GM19099 (cell line): ENCODE data around the gene COL9A3.
A peak's percentile ranks its signal among the peaks of the same experiment; 100 is the strongest.

Experiments used
- POLR2A ChIP-seq: IDR thresholded peaks from 3 replicates; pipeline ENCODE4 v1.6.1; 2011; ENCODE audit warnings: low read depth; ENCODE audit not compliant: insufficient read length; ENCODE audit errors: extremely low read depth

COL9A3 gene

DNA sequence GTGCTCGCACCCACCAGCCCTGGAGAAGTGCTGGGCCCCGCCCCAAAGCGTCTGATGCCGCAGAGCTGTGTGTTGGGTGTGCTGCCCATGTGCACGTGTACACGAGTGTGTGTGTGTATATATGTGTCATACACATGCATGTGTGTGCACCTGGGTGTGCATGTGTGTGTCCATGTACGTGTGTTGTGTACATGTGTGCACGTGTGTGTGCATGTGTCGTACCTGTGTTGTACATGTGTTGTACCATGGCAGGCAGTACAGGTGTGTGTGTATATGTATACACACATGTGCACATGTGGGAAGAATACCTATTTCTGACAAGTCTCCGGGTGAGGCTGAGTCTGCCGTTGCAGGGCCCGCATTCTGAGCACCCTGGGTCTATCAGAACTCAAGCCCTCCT, 26.8 kb upstream of the COL9A3 start:
- no peak for TF ChIP-seq POLR2A

DNA sequence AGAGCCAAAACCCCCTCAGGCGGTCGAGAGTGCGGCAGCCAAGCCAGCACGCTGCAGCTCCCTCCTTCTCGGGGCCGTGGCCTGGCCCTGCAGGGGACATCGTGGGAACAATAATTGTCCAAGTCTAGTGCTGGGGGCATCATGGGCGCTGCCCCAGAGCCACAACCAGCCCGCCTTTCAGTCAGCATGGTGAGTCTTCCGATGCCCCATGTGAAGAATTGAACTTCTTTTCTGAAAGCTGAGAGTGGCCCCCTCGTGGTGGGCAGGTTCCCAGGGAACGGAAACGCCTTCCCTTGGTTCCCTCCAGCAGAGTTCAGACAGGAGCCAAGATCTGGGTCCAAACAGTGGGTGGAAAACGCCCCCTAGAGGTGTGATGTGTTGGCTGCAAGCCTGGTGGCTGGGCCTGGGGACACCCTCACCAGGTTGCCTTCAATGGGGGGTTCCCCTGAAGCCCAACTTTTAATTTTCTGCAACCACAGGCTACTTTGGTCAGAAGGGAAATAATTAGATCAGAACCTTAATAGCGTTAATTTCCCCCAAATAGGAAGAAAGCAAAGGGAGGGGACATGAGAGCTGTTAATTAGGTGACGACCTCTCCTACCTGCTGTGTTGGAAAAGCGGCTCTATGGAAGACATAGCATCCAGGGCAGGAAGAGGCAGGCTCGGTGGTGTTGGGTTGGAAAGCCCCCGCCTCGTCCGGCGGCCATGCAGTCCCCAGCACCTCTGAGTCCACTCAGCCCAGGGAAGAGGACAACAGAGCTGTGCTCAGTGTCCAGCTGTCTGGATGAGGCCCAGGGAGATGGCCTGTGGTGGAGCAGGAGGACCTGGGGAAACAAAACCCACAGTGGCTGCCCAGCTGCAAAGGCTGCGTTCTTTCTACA, 25.3 kb upstream of the COL9A3 start:
- TF ChIP-seq POLR2A = no peak

DNA sequence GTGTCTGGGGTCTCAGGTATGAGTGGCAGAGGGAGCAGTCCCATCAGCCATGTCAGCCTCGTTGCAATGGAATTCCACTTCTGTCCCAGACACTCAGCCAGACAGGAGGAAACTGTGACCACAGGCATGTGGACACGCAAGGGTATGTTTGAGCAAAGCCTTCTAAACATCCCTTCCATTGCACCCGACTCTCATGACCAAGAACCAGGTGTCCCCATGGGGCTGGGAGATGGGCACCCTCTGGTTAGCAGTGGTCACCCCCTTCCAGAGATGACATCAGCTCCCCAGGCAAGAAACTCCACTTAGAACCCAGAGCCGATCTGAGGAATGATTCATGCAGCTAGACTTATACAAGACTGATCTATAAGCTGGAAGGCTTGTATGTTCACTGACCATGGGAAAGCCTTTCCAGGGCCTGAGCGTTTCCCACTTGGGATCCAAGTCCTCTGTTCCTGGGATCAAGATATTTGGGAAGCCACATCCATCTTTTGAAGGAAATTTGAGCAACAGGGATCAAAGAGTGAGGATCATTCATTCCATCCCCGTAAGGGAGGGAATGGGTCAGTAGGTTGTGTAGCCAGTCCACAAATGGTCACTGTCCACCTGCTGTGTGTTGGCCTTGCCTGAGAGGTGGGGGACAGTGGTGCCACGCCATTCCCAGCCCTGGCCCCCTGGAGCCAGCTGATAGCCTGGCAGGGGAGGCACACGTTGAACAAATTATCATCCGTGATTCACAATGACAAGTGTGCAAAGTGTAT, 24.5 kb upstream of the COL9A3 start:
- TF ChIP-seq POLR2A = no peak

DNA sequence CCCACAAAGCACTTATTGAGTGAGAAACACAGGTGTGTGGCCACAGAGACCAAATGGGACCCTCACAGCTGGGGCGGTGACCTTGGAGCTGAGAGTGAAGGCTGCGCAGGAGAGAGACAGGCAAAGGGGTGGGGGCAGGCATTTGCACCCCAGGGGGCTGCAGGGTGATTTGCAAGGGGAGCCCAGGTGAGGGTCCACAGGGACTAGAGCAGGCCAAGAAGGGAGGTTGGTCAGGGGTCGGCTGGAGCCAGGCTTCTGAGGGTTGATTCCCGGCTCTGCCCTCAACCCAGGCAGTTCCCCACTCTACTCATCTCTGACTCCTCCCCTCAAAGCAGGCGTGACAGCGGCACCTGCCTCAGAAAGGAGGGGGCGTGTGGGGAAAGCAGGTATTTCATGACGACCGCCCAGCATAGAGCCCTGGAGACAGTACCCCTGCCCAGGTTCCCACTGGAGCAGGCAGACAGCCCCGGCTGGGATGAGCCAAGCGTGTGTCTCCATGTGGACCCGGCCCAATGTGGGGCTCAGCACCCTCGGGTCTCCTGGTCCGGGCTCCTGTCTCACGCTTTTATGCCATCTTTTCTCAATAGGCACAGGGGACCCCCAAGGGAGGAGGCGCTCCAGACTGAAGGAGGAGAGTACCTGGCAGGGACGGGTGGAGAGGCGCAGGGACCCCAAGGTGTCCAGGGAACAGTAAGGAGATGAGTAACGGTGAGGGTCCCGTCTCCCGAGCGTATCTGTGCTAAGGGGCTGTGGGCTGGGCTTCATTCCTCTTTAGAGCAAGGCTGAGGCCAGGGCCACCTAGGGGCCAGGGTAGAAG, 23.7 kb upstream of the COL9A3 start:
- no peak for TF ChIP-seq POLR2A

DNA sequence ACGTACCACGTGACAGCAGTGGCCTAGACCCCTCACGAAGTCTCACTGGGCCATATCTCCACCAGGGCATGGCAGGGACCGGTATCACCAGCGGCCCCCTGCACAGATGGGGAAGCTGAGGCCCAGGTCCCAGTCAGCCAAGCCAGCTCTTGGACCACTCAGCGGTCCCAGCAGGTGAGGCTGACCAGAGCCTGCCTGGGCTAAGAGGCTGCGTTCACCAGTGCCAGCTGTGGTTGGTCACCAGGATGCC, 23.2 kb upstream of the COL9A3 start:
- no peak for TF ChIP-seq POLR2A

DNA sequence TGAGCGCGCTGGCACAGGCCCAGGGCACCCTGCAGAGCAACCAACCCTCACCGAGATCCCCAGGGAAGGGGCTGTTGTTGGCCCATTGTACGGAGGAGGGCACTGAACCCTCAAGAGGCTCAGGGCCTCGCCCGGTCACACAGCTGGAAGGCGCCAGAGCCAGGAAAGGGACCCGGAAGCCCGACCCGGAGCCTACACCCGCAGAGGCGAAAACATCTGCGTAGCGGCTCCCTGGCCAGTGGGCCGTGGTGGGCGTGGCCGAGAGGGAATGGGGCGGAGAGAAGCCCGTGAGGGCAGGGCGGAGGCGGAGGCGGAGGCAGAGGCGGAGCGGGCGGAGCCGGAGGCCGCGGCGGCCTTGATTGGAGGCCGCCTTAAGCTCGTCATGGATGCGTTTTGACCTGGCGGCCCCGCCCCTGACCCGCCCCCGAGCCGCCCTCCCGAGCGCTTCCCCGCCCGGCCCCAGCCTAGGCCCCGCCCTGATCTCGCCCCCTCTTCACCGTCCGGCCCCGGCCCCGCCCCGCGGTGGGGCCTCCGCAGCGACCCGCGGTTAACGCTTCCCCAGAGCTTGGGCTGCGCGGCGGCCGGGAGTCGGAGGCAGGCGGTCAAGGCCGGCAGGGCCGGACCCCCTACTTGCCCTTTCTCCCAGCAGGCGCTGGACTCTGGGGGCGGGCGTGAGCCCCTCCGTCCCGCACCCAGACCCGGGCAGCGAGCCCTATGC, 22.7 kb upstream of the COL9A3 start:
- peak; percentile 72 for TF ChIP-seq POLR2A

DNA sequence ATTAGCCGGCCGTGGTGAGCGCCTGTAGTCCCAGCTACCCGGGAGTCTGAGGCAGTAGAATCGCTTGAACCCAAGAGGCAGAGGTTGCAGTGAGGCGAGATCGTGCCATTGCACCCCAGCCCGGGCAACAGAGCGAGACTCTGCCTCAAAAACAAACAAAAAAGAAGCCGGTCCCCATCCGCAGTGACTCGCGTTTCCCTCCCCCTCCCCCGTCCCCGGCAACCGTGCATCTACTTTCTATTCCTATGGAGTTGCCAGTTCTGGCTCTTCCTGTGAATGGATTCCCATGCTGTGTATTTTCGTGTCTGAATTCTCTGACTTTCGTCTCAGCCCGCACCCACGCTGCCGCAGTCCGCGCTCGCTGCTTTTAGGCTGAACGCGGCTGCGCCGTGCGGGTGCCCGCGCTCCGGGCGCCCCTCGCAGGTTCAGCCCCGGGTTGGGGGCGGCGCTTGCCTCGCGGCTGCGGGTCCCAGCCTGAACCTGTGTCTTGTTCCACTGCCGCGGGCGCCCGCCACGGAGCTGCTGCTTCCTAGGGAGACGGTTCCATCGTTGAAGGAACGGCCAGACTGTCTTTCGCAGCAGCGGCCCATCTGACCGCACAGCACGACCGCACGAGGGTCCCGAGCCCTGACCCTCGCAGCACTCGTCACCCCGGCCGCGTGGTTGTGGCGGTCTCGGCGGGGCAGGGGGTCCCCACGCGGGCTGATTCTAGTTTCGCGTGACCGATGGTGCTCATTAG, 21.7 kb upstream of the COL9A3 start:
- peak; percentile 56 for TF ChIP-seq POLR2A

DNA sequence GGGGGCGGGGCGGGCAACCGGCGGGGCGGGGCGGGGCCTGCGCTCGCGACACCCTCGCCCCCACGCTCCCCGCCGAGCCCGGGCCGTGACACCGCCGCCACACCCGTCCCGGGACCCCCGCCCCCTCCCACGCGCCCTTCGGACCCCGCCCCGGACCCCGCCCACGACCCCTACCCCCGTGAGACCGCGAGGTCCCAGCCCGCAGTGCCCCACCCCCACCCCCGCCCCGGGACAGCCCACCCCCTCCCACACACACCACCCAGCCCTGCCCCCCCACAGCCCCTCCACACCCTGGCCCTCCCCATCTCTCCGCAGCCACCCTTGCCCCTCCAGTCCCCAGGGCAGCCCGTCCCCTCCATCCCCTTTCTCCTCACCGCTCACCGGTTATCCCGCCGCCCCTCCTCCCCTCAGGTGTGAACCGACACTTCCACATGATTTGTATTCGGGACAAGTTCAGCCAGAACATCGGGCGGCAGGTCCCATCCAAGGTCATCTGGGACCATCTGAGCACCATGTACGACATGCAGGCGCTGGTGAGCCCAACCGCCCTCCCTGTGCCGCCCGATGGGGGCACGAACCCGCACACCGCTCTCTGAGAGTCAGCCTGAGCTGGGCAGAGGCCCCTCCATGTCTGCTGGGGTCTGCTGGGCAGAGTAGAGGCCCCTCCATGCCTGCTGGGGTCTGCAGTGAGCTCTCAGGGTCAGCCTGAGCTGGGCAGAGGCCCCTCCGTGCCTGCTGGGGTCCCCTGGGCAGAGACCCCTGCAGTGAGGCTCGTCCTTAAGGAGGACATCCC, 20.0 kb upstream of the COL9A3 start:
- no peak for TF ChIP-seq POLR2A

DNA sequence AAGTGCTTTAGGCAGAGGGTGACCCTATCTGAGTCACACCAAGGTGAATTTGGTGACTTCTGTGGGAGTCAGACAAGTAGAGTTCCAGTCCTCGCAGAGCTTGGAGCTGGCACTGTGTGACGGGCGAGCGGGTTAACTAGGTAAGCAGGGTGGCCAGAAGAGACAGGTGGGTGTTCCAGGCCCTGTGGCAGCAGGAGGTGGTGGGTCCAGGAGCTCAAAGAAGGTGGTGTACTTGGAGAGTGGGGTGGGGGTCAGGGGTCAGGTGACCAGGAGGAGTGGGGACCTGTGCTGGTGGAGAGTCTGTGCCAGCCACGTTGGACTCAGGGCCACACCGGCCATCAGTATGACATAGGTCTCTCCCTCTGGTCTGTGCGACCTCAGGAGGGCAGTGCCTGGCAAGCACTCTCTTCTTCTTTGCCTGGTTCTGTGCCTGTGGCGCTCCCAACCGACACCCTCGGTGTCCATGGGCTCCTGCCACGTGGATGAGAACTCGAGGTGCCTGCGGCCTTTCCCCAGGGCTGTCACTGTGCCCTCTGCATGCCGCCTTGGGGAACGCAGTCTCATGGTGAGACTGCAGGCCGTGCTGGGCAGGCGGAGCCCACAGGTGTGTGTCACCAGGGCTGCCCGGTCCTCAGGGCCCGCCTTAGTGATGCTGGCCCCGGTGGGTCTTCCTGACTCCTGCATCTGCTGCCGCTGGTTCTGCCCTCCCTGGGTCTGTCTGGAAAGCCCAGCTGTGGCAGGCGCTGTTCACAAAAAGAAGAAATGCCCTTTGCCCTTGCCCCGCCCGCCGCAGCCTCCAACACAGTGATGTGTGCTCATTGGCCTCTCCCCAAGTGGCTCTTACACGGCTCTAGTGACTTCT, 18.9 kb upstream of the COL9A3 start:
- no peak for TF ChIP-seq POLR2A

DNA sequence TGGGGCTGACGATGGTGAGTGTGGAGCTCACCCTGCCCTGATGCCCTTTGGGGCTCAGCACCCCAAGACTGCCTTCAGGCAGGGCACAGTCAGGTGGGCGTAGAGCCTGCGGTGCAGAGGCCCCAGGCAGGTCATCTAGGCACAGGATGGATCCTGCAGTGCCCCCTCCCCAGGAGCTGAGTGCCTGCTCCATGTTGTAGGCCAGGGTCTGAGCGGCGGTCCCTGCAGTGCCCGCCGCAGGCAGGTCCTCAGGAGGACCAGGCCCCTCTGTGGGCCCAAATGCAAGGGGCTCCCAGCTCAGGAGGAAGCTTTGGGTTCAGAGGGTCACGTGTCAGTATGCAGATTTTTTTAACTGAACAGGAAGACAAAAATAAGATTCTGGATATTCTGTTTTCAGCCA, 17.8 kb upstream of the COL9A3 start:
- no peak for TF ChIP-seq POLR2A

DNA sequence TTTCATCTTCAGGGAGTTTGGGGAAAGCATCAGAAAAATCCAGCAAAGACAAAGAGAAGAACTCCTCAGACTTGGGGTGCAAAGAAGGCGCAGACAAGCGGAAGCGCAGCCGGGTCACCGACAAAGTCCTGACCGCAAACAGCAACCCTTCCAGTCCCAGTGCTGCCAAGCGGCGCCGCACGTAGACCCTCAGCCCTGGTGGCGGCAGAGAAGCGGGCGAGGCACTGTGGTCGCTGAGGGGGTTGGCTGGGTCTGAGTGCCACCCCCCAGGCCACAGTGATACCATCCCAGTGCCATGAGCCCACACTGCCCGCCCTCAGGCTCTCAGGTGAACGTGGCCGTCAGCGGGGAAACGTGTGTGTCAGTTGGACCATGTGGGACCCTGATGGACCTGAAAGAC, 17.4 kb upstream of the COL9A3 start:
- TF ChIP-seq POLR2A = no peak

DNA sequence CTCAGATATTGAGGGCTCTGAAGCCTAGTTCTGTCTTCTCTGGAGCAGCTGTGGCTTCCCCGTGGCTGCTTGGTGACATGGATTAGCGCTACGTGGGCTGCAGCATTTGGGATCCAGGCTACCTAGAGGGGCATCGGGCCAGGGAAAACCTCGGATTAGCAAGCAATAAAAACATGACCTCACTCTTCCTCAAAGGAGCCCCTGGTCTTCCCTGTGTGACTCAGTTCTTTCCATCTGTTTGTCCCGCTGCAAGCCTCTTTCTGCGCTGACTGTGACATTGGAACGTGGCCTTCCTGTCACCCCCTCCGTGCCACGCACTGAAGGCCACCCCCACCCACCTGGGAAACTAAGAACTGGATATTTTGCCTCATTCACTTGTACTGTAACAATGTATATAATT, 17.0 kb upstream of the COL9A3 start:
- TF ChIP-seq POLR2A = no peak
